ENCODE results near the gene ATP6V1E1. TPM values are rescaled to one million over a fixed set of nuclear protein-coding genes. Genes with fewer than 3 reads are reported as not detected.

Gene ATP6V1E1
- total and polyA plus RNA-seq, 2 donors, result 121 to 138 TPM

- Histone ChIP-seq H3K27ac (ENCODE audit: low read depth in 1 of 2, low read length in 1 of 2) (no peak overlapping the region), H3K36me3 (ENCODE audit: control insufficient read depth in 2 of 2, insufficient read depth in 2 of 2, low read length in 1 of 2) (no peaks in the 10 kb centered on the region), H3K4me1 (ENCODE audit: control insufficient read depth in 2 of 2, insufficient read depth in 2 of 2, low read length in 2 of 2) (no peaks in the 10 kb centered on the region), H3K4me3 (ENCODE audit: low read length in 2 of 2) (no peak overlapping the region), H3K27me3 (ENCODE audit: control insufficient read depth in 2 of 2, insufficient read depth in 1 of 2, low read length in 1 of 2) (no peaks in the 10 kb centered on the region), H3K9me3 (ENCODE audit: control insufficient read depth in 2 of 2, insufficient read depth in 1 of 2, low read length in 1 of 2) (no peaks in the 10 kb centered on the region)
- no peak for DNase-seq (ENCODE audit: low read depth in 6 of 9, low spot score in 9 of 9)
- WGBS, result 95% methylated on average over 10 of the region's 10 CpGs
Measured at GRCh38 chr22:17583151-17583550, 45.4 kb downstream of the ATP6V1E1 start.

- no peaks in the 10 kb centered on the region for H3K9me3 ChIP-seq (ENCODE audit: control insufficient read depth in 2 of 2, insufficient read depth in 1 of 2, low read length in 1 of 2)
- no peaks in the 10 kb centered on the region for H3K27me3 ChIP-seq (ENCODE audit: control insufficient read depth in 2 of 2, insufficient read depth in 1 of 2, low read length in 1 of 2)
- H3K4me3 ChIP-seq (ENCODE audit: low read length in 2 of 2), result no peak overlapping the region
- WGBS, result 91% methylated on average over 17 of the region's 17 CpGs
- H3K4me1 ChIP-seq (ENCODE audit: control insufficient read depth in 2 of 2, insufficient read depth in 2 of 2, low read length in 2 of 2), result no peaks in the 10 kb centered on the region
- H3K27ac ChIP-seq (ENCODE audit: low read depth in 1 of 2, low read length in 1 of 2), result no peak overlapping the region
- DNase-seq (ENCODE audit: low read depth in 6 of 9, low spot score in 9 of 9), result no peak
- H3K36me3 ChIP-seq (ENCODE audit: control insufficient read depth in 2 of 2, insufficient read depth in 2 of 2, low read length in 1 of 2), result no peaks in the 10 kb centered on the region
Measured at GRCh38 chr22:17581631-17582030, 46.9 kb downstream of the ATP6V1E1 start.

GRCh38 chr22:17581056-17581455, 47.5 kb downstream of the ATP6V1E1 start:
- 90% methylated on average over 21 of the region's 21 CpGs for WGBS

GRCh38 chr22:17580441-17581031, 48.0 kb downstream of the ATP6V1E1 start:
- no peaks in the 10 kb centered on the region for H3K4me1 ChIP-seq (ENCODE audit: control insufficient read depth in 2 of 2, insufficient read depth in 2 of 2, low read length in 2 of 2)
- H3K4me3 ChIP-seq (ENCODE audit: low read length in 2 of 2), result no peak overlapping the region
- H3K9me3 ChIP-seq (ENCODE audit: control insufficient read depth in 2 of 2, insufficient read depth in 1 of 2, low read length in 1 of 2), result no peaks in the 10 kb centered on the region
- H3K36me3 ChIP-seq (ENCODE audit: control insufficient read depth in 2 of 2, insufficient read depth in 2 of 2, low read length in 1 of 2), result no peaks in the 10 kb centered on the region
- H3K27me3 ChIP-seq (ENCODE audit: control insufficient read depth in 2 of 2, insufficient read depth in 1 of 2, low read length in 1 of 2), result no peaks in the 10 kb centered on the region
- H3K27ac ChIP-seq (ENCODE audit: low read depth in 1 of 2, low read length in 1 of 2), result no peak overlapping the region
- no peak for DNase-seq (ENCODE audit: low read depth in 6 of 9, low spot score in 9 of 9)
- 90% methylated on average over 15 of the region's 15 CpGs for WGBS

More at GRCh38 chr22:17581056-17581455, 47.5 kb downstream of the ATP6V1E1 start:
- no peak overlapping the region for H3K4me3 ChIP-seq (ENCODE audit: low read length in 2 of 2)
- no peak for DNase-seq (ENCODE audit: low read depth in 6 of 9, low spot score in 9 of 9)
- H3K36me3 ChIP-seq (ENCODE audit: control insufficient read depth in 2 of 2, insufficient read depth in 2 of 2, low read length in 1 of 2), result no peaks in the 10 kb centered on the region
- H3K9me3 ChIP-seq (ENCODE audit: control insufficient read depth in 2 of 2, insufficient read depth in 1 of 2, low read length in 1 of 2), result no peaks in the 10 kb centered on the region
- no peaks in the 10 kb centered on the region for H3K4me1 ChIP-seq (ENCODE audit: control insufficient read depth in 2 of 2, insufficient read depth in 2 of 2, low read length in 2 of 2)
- no peaks in the 10 kb centered on the region for H3K27me3 ChIP-seq (ENCODE audit: control insufficient read depth in 2 of 2, insufficient read depth in 1 of 2, low read length in 1 of 2)
- H3K27ac ChIP-seq (ENCODE audit: low read depth in 1 of 2, low read length in 1 of 2), result no peak overlapping the region

GRCh38 chr22:17579535-17579981, 49.0 kb downstream of the ATP6V1E1 start:
- Histone ChIP-seq H3K9me3 (ENCODE audit: control insufficient read depth in 2 of 2, insufficient read depth in 1 of 2, low read length in 1 of 2) (no peaks in the 10 kb centered on the region), H3K27ac (ENCODE audit: low read depth in 1 of 2, low read length in 1 of 2) (no peak overlapping the region), H3K4me1 (ENCODE audit: control insufficient read depth in 2 of 2, insufficient read depth in 2 of 2, low read length in 2 of 2) (no peaks in the 10 kb centered on the region), H3K36me3 (ENCODE audit: control insufficient read depth in 2 of 2, insufficient read depth in 2 of 2, low read length in 1 of 2) (no peaks in the 10 kb centered on the region), H3K27me3 (ENCODE audit: control insufficient read depth in 2 of 2, insufficient read depth in 1 of 2, low read length in 1 of 2) (no peaks in the 10 kb centered on the region), H3K4me3 (ENCODE audit: low read length in 2 of 2) (no peak overlapping the region)
- no peak for DNase-seq (ENCODE audit: low read depth in 6 of 9, low spot score in 9 of 9)
- 96% methylated on average over 14 of the region's 14 CpGs for WGBS

- no peak overlapping the region for H3K4me3 ChIP-seq (ENCODE audit: low read length in 2 of 2)
- no peaks in the 10 kb centered on the region for H3K9me3 ChIP-seq (ENCODE audit: control insufficient read depth in 2 of 2, insufficient read depth in 1 of 2, low read length in 1 of 2)
- H3K27me3 ChIP-seq (ENCODE audit: control insufficient read depth in 2 of 2, insufficient read depth in 1 of 2, low read length in 1 of 2), result no peaks in the 10 kb centered on the region
- WGBS, result 91% methylated on average over 11 of the region's 11 CpGs
- H3K4me1 ChIP-seq (ENCODE audit: control insufficient read depth in 2 of 2, insufficient read depth in 2 of 2, low read length in 2 of 2), result no peaks in the 10 kb centered on the region
- H3K27ac ChIP-seq (ENCODE audit: low read depth in 1 of 2, low read length in 1 of 2), result no peak overlapping the region
- DNase-seq (ENCODE audit: low read depth in 6 of 9, low spot score in 9 of 9), result no peak
- H3K36me3 ChIP-seq (ENCODE audit: control insufficient read depth in 2 of 2, insufficient read depth in 2 of 2, low read length in 1 of 2), result no peaks in the 10 kb centered on the region
Measured at GRCh38 chr22:17578136-17578754, 50.3 kb downstream of the ATP6V1E1 start.

GRCh38 chr22:17576470-17576869, 52.1 kb downstream of the ATP6V1E1 start:
- no peak for DNase-seq (ENCODE audit: low read depth in 6 of 9, low spot score in 9 of 9)

GRCh38 chr22:17575681-17576080, 52.9 kb downstream of the ATP6V1E1 start:
- Histone ChIP-seq H3K4me1 (ENCODE audit: control insufficient read depth in 2 of 2, insufficient read depth in 2 of 2, low read length in 2 of 2) (no peaks in the 10 kb centered on the region), H3K27me3 (ENCODE audit: control insufficient read depth in 2 of 2, insufficient read depth in 1 of 2, low read length in 1 of 2) (peaks cover 0 to 2% of the 10 kb centered on the region in 2 donors), H3K9me3 (ENCODE audit: control insufficient read depth in 2 of 2, insufficient read depth in 1 of 2, low read length in 1 of 2) (no peaks in the 10 kb centered on the region), H3K36me3 (ENCODE audit: control insufficient read depth in 2 of 2, insufficient read depth in 2 of 2, low read length in 1 of 2) (no peaks in the 10 kb centered on the region), H3K27ac (ENCODE audit: low read depth in 1 of 2, low read length in 1 of 2) (no peak overlapping the region), H3K4me3 (ENCODE audit: low read length in 2 of 2) (no peak overlapping the region)
- 99% methylated on average over 4 of the region's 4 CpGs for WGBS
- no peak for DNase-seq (ENCODE audit: low read depth in 6 of 9, low spot score in 9 of 9)

More at GRCh38 chr22:17576470-17576869, 52.1 kb downstream of the ATP6V1E1 start:
- Histone ChIP-seq H3K9me3 (ENCODE audit: control insufficient read depth in 2 of 2, insufficient read depth in 1 of 2, low read length in 1 of 2) (no peaks in the 10 kb centered on the region), H3K4me3 (ENCODE audit: low read length in 2 of 2) (no peak overlapping the region), H3K27ac (ENCODE audit: low read depth in 1 of 2, low read length in 1 of 2) (no peak overlapping the region), H3K36me3 (ENCODE audit: control insufficient read depth in 2 of 2, insufficient read depth in 2 of 2, low read length in 1 of 2) (no peaks in the 10 kb centered on the region), H3K4me1 (ENCODE audit: control insufficient read depth in 2 of 2, insufficient read depth in 2 of 2, low read length in 2 of 2) (no peaks in the 10 kb centered on the region), H3K27me3 (ENCODE audit: control insufficient read depth in 2 of 2, insufficient read depth in 1 of 2, low read length in 1 of 2) (no peaks in the 10 kb centered on the region)
- WGBS, result 95% methylated on average over 6 of the region's 6 CpGs

GRCh38 chr22:17575151-17575550, 53.4 kb downstream of the ATP6V1E1 start:
- DNase-seq (ENCODE audit: low read depth in 6 of 9, low spot score in 9 of 9), result no peak
- Histone ChIP-seq H3K4me1 (ENCODE audit: control insufficient read depth in 2 of 2, insufficient read depth in 2 of 2, low read length in 2 of 2) (no peaks in the 10 kb centered on the region), H3K27ac (ENCODE audit: low read depth in 1 of 2, low read length in 1 of 2) (no peak overlapping the region), H3K4me3 (ENCODE audit: low read length in 2 of 2) (no peak overlapping the region), H3K36me3 (ENCODE audit: control insufficient read depth in 2 of 2, insufficient read depth in 2 of 2, low read length in 1 of 2) (no peaks in the 10 kb centered on the region), H3K9me3 (ENCODE audit: control insufficient read depth in 2 of 2, insufficient read depth in 1 of 2, low read length in 1 of 2) (no peaks in the 10 kb centered on the region), H3K27me3 (ENCODE audit: control insufficient read depth in 2 of 2, insufficient read depth in 1 of 2, low read length in 1 of 2) (peaks cover 0 to 2% of the 10 kb centered on the region in 2 donors)
- 97% methylated on average over 5 of the region's 5 CpGs for WGBS

Data from thymus (tissue), 11 donors.